NCI-H1048 (cell line): ENCODE results near the gene EN1.

Experiments used
- DNase-seq: peaks from one replicate; lab custom pipeline; 2025; lab: John Stamatoyannopoulos, UW

The EN1 gene

GRCh38 chr2:118842661-118843482 lies 4.6 kb downstream of the EN1 start:
- no peak for DNase-seq

- no peak for DNase-seq
These were observed 5.5 kb downstream of the EN1 start for GRCh38 chr2:118841828-118842461.

GRCh38 chr2:118841450-118841827 lies 6.0 kb downstream of the EN1 start:
- no peak for DNase-seq

GRCh38 chr2:118838741-118839455 lies 8.6 kb downstream of the EN1 start:
- no peak for DNase-seq

GRCh38 chr2:118837621-118838020 lies 9.8 kb downstream of the EN1 start:
- DNase-seq, result no peak

GRCh38 chr2:118837067-118837466 lies 10.4 kb downstream of the EN1 start:
- DNase-seq, result no peak

GRCh38 chr2:118836411-118836930 lies 11.0 kb downstream of the EN1 start:
- DNase-seq, result no peak

- DNase-seq, result no peak
These were observed 11.6 kb downstream of the EN1 start for GRCh38 chr2:118835746-118836410.

GRCh38 chr2:118834901-118835745 lies 12.3 kb downstream of the EN1 start:
- no peak for DNase-seq

GRCh38 chr2:118834440-118834810 lies 13.0 kb downstream of the EN1 start:
- DNase-seq, result no peak

- no peak for DNase-seq
These were observed 13.6 kb downstream of the EN1 start for GRCh38 chr2:118833716-118834439.

GRCh38 chr2:118832791-118833715 lies 14.4 kb downstream of the EN1 start:
- DNase-seq, result peak; percentile 41

GRCh38 chr2:118832071-118832790 lies 15.2 kb downstream of the EN1 start:
- DNase-seq, result no peak

GRCh38 chr2:118830881-118831280 lies 16.6 kb downstream of the EN1 start:
- no peak for DNase-seq

- DNase-seq, result no peak
These were observed 17.3 kb downstream of the EN1 start for GRCh38 chr2:118830118-118830517.

- no peak for DNase-seq
These were observed 21.4 kb downstream of the EN1 start for GRCh38 chr2:118826093-118826492.

GRCh38 chr2:118823633-118824032 lies 23.8 kb downstream of the EN1 start:
- DNase-seq, result no peak

GRCh38 chr2:118822572-118822971 lies 24.9 kb downstream of the EN1 start:
- no peak for DNase-seq

- no peak for DNase-seq
These were observed 25.4 kb downstream of the EN1 start for GRCh38 chr2:118822015-118822414.
